Measurements from ENCODE around the gene ENOX2. TPM values are rescaled to one million over a fixed set of nuclear protein-coding genes. Genes with fewer than 3 reads are reported as not detected.

The ENOX2 gene
- total RNA-seq, 4 donors from 2014 or later: 1.5 to 10.4 (median 4.6) TPM

- TF ChIP-seq POLR2AphosphoS5 (IDR thresholded peaks at IDR 0.05): no peak
- TF ChIP-seq, protein P1, sequence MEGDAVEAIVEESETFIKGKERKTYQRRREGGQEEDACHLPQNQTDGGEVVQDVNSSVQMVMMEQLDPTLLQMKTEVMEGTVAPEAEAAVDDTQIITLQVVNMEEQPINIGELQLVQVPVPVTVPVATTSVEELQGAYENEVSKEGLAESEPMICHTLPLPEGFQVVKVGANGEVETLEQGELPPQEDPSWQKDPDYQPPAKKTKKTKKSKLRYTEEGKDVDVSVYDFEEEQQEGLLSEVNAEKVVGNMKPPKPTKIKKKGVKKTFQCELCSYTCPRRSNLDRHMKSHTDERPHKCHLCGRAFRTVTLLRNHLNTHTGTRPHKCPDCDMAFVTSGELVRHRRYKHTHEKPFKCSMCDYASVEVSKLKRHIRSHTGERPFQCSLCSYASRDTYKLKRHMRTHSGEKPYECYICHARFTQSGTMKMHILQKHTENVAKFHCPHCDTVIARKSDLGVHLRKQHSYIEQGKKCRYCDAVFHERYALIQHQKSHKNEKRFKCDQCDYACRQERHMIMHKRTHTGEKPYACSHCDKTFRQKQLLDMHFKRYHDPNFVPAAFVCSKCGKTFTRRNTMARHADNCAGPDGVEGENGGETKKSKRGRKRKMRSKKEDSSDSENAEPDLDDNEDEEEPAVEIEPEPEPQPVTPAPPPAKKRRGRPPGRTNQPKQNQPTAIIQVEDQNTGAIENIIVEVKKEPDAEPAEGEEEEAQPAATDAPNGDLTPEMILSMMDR (IDR thresholded peaks at IDR 0.05): no peak
- TF ChIP-seq POLR2A (IDR thresholded peaks at IDR 0.05): no peak
- no peak for TF ChIP-seq EP300 (IDR thresholded peaks at IDR 0.05; ENCODE audit: low read depth)
- Histone ChIP-seq H3K36me3 (no peaks in the 10 kb centered on the region), H3K27ac (no peak overlapping the region), H3K9me3 (no peaks in the 10 kb centered on the region), H3K27me3 (no peaks in the 10 kb centered on the region), H3K4me1 (no peaks in the 10 kb centered on the region), H3K4me3 (no peak overlapping the region)
- intact Hi-C loops (cut with DNase I; ENCODE audit: low total_unique reads): no loop called here
- DNase-seq: no peak
- in situ Hi-C loops (cut with MboI; ENCODE audit: low pct_ligation_motif_present in 1 of 4, low pct_unique_long_range_greater_than_20kb in 1 of 4, low sequenced_read_pairs in 3 of 4): no loop called here
- 57% methylated on average over 3 of the region's 3 CpGs; no CpG with 5 or more reads in 1 of the 2 donors for whole genome bisulfite sequencing, 2 donors (ENCODE audit: low coverage in 1 of 2)
Measured at GRCh38 chrX:130699618-130700017, 203.4 kb downstream of the ENOX2 start.

DNA sequence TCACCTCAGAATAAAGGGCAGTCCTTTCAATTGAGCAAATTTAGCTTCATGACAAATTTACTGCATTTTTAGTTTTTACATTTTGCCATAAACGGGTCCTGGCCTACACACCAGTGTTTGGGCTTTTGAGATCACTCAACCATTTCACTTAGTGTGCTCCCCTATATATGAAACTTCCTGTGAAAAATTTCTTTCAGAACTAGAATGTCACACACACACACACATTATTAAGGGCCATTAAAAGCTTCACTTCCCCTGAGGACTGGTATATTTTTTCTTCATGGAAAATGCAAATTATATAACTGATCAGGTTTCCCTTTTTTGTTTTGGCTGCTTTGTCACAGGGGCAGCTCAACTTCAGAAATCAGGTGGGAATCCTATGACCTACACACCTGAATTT is 206.5 kb downstream of the ENOX2 start:
- intact Hi-C loops (cut with DNase I; ENCODE audit: low total_unique reads) (no loop called here), in situ Hi-C loops (cut with MboI; ENCODE audit: low pct_ligation_motif_present in 1 of 4, low pct_unique_long_range_greater_than_20kb in 1 of 4, low sequenced_read_pairs in 3 of 4) (no loop called here)
- Histone ChIP-seq H3K4me1 (no peaks in the 10 kb centered on the region), H3K4me3 (no peak overlapping the region), H3K27ac (no peak overlapping the region), H3K27me3 (no peaks in the 10 kb centered on the region), H3K36me3 (no peaks in the 10 kb centered on the region), H3K9me3 (no peaks in the 10 kb centered on the region)
- no peak for DNase-seq
- WGBS, 2 donors (ENCODE audit: low coverage in 1 of 2): 55% methylated on average over 1 of the region's 1 CpG; no CpG with 5 or more reads in 1 of the 2 donors
- TF ChIP-seq, protein P1 (IDR thresholded peaks at IDR 0.05): no peak
- TF ChIP-seq EP300 (IDR thresholded peaks at IDR 0.05; ENCODE audit: low read depth) (no peak), POLR2AphosphoS5 (IDR thresholded peaks at IDR 0.05) (no peak), POLR2A (IDR thresholded peaks at IDR 0.05) (no peak)

GRCh38 chrX:130695931-130696330 is 207.1 kb downstream of the ENOX2 start:
- in situ Hi-C loops (cut with MboI; ENCODE audit: low pct_ligation_motif_present in 1 of 4, low pct_unique_long_range_greater_than_20kb in 1 of 4, low sequenced_read_pairs in 3 of 4): no loop called here
- WGBS, 2 donors (ENCODE audit: low coverage in 1 of 2): 67 to 100% methylated on average over 1 of the region's 1 CpG
- no peaks in the 10 kb centered on the region for H3K4me1 ChIP-seq

GRCh38 chrX:130694983-130695382 is 208.0 kb downstream of the ENOX2 start:
- WGBS, 2 donors (ENCODE audit: low coverage in 1 of 2): 51 to 60% methylated on average over 1 to 2 of the region's 2 CpGs
- H3K9me3 ChIP-seq: no peaks in the 10 kb centered on the region
- H3K4me3 ChIP-seq: no peak overlapping the region
- H3K36me3 ChIP-seq: no peaks in the 10 kb centered on the region
- intact Hi-C loops (cut with DNase I; ENCODE audit: low total_unique reads) (no loop called here), in situ Hi-C loops (cut with MboI; ENCODE audit: low pct_ligation_motif_present in 1 of 4, low pct_unique_long_range_greater_than_20kb in 1 of 4, low sequenced_read_pairs in 3 of 4) (no loop called here)
- no peak for TF ChIP-seq POLR2A (IDR thresholded peaks at IDR 0.05)
- TF ChIP-seq, protein P1 (IDR thresholded peaks at IDR 0.05): no peak
- TF ChIP-seq EP300 (IDR thresholded peaks at IDR 0.05; ENCODE audit: low read depth): no peak
- no peak for TF ChIP-seq POLR2AphosphoS5 (IDR thresholded peaks at IDR 0.05)
- no peak overlapping the region for H3K27ac ChIP-seq
- DNase-seq: no peak
- no peaks in the 10 kb centered on the region for H3K4me1 ChIP-seq
- H3K27me3 ChIP-seq: no peaks in the 10 kb centered on the region

More at GRCh38 chrX:130695931-130696330, 207.1 kb downstream of the ENOX2 start:
- no peak overlapping the region for H3K27ac ChIP-seq
- H3K4me3 ChIP-seq: no peak overlapping the region
- intact Hi-C loops (cut with DNase I; ENCODE audit: low total_unique reads): no loop called here
- no peaks in the 10 kb centered on the region for H3K36me3 ChIP-seq
- H3K9me3 ChIP-seq: no peaks in the 10 kb centered on the region
- no peaks in the 10 kb centered on the region for H3K27me3 ChIP-seq
- no peak for DNase-seq
- TF ChIP-seq POLR2AphosphoS5 (IDR thresholded peaks at IDR 0.05) (no peak), POLR2A (IDR thresholded peaks at IDR 0.05) (no peak), EP300 (IDR thresholded peaks at IDR 0.05; ENCODE audit: low read depth) (no peak)
- TF ChIP-seq, protein P1 (IDR thresholded peaks at IDR 0.05): no peak
